Activated T-cell treated with anti-CD3 and anti-CD28 coated beads, Interleukin-2, amount 50 U/mL, for 72 hours (primary cell): ENCODE measurements around the gene STING1. TPM values are rescaled to one million over a fixed set of nuclear protein-coding genes. Genes with fewer than 3 reads are reported as not detected.

Experiments used
- ATAC-seq, 2 donors: fragments of 150-1000 bp; cut with Tn5 transposase; replicated peaks in 1 of 2; 2 replicates each; pipeline ENCODE4 v1.10.0; 2021; ENCODE audit warnings: moderate library complexity in 2 of 2, mild to moderate bottlenecking in 1 of 2
- DNase-seq, 2 donors: peaks; one replicate each; pipeline ENCODE4 v3.0.0; 2021 to 2022; ENCODE audit warnings: mixed read lengths in 1 of 2
- H3K27ac Mint-ChIP-seq: one replicate; pipeline ENCODE4 v1.8.0; 2022; ENCODE audit warnings: mild to moderate bottlenecking, moderate library complexity, mixed read lengths
- H3K27me3 Mint-ChIP-seq: one replicate; pipeline ENCODE4 v1.8.0; 2022; ENCODE audit warnings: low read depth, mixed read lengths
- H3K36me3 Mint-ChIP-seq, 2 donors: one replicate each; pipeline ENCODE4 v1.8.0; 2022; ENCODE audit warnings: mixed read lengths in 2 of 2, mild to moderate bottlenecking in 1 of 2; ENCODE audit not compliant: insufficient read depth in 2 of 2
- H3K4me1 Mint-ChIP-seq: one replicate; pipeline ENCODE4 v1.8.0; 2022; ENCODE audit warnings: low read depth, mixed read lengths
- H3K4me3 Mint-ChIP-seq, 2 donors: one replicate each; pipeline ENCODE4 v1.8.0; 2022; ENCODE audit warnings: mild to moderate bottlenecking in 2 of 2, mixed read lengths in 2 of 2, moderate library complexity in 2 of 2
- H3K9me3 Mint-ChIP-seq, 2 donors: one replicate each; pipeline ENCODE4 v1.8.0; 2022; ENCODE audit warnings: mixed read lengths in 2 of 2
- total RNA-seq, 2 donors: library from RNA; stranded (reverse); gene quantifications; one replicate each; pipeline ENCODE4 v1.2.3, GENCODE V29; 2022

STING1 gene
- total RNA-seq, 2 donors from 2014 or later, result 98.6 to 230 TPM

GRCh38 chr5:139472386-139473030, 10.1 kb downstream of the STING1 start:
- H3K36me3 Mint-ChIP-seq, result peaks cover 5 to 6% of the 10 kb centered on the region in 2 donors
- H3K27ac Mint-ChIP-seq, result peak overlapping the region; percentile 64
- peak overlapping the region; percentile 58 to 71 for H3K4me3 Mint-ChIP-seq
- DNase-seq, result no peak
- peak in 1 of 2 donors; percentile 2 for ATAC-seq
- H3K4me1 Mint-ChIP-seq, result peaks cover 79% of the 10 kb centered on the region
- H3K9me3 Mint-ChIP-seq, result no peaks in the 10 kb centered on the region
- H3K27me3 Mint-ChIP-seq, result no peaks in the 10 kb centered on the region

GRCh38 chr5:139470821-139471300, 11.7 kb downstream of the STING1 start, which contains the start of gene SMIM33:
TSS of gene SMIM33 (plus strand) at chr5:139471004. CDS start at chr5:139471122, 118 bp downstream.
- ATAC-seq (peak; percentile 55 to 60), DNase-seq (peak in 1 of 2 donors; percentile 52)
- Mint-ChIP-seq H3K4me3 (peak within 1 kb of the TSS; percentile 74 to 83), H3K9me3 (no peaks in the 10 kb centered on the region), H3K36me3 (peaks cover 3 to 6% of the 10 kb centered on the region in 2 donors), H3K4me1 (peaks cover 74% of the 10 kb centered on the region), H3K27me3 (no peaks in the 10 kb centered on the region), H3K27ac (peak within 1 kb of the TSS; percentile 95)

GRCh38 chr5:139468421-139468931, 14.1 kb downstream of the STING1 start:
- Mint-ChIP-seq H3K4me1 (peaks cover 50% of the 10 kb centered on the region), H3K27me3 (no peaks in the 10 kb centered on the region), H3K27ac (peak overlapping the region; percentile 67), H3K9me3 (no peaks in the 10 kb centered on the region), H3K36me3 (no peaks in the 10 kb centered on the region), H3K4me3 (peak overlapping the region in 1 of 2 donors; percentile 47)
- no peak for DNase-seq
- peak; percentile 52 to 55 for ATAC-seq

GRCh38 chr5:139462586-139463276, 19.8 kb downstream of the STING1 start, which contains the start of gene ECSCR:
TSS of gene ECSCR (minus strand) at chr5:139462743. CDS start at chr5:139462670, 73 bp downstream.
- ATAC-seq (no peak), DNase-seq (no peak)
- Mint-ChIP-seq H3K27me3 (no peaks in the 10 kb centered on the region), H3K4me1 (peaks cover 40% of the 10 kb centered on the region), H3K36me3 (no peaks in the 10 kb centered on the region), H3K9me3 (no peaks in the 10 kb centered on the region), H3K27ac (no peak within 1 kb of the TSS), H3K4me3 (no peak within 1 kb of the TSS)

DNA sequence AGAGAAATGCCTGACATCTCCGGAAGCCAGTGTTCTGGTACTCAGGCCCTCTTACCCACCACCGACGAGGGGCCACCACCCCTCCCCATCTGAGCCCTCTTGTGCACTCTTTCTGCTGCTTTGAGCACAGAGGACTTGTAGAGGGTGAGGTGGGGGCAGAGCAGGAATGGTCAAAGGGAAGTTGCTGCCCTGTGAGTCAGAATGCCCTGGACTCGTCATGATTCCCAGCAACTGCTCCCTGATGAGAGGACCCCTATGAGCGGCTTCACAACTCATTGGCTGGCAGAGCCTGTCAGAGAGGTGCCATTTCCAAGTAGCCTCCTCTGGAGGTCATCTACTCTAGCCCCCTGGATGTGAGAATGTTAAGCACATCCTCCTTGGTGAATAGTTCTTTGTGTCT, 20.9 kb downstream of the STING1 start:
- Mint-ChIP-seq H3K9me3 (no peaks in the 10 kb centered on the region), H3K27ac (no peak overlapping the region), H3K4me3 (no peak overlapping the region), H3K36me3 (no peaks in the 10 kb centered on the region), H3K27me3 (no peaks in the 10 kb centered on the region), H3K4me1 (peaks cover 50% of the 10 kb centered on the region)
- ATAC-seq, result no peak
- no peak for DNase-seq

GRCh38 chr5:139461176-139461575, 21.4 kb downstream of the STING1 start:
- no peaks in the 10 kb centered on the region for H3K36me3 Mint-ChIP-seq
- no peak overlapping the region for H3K4me3 Mint-ChIP-seq
- DNase-seq, result no peak
- H3K27ac Mint-ChIP-seq, result no peak overlapping the region
- ATAC-seq, result no peak
- H3K9me3 Mint-ChIP-seq, result no peaks in the 10 kb centered on the region
- peaks cover 56% of the 10 kb centered on the region for H3K4me1 Mint-ChIP-seq
- no peaks in the 10 kb centered on the region for H3K27me3 Mint-ChIP-seq

DNA sequence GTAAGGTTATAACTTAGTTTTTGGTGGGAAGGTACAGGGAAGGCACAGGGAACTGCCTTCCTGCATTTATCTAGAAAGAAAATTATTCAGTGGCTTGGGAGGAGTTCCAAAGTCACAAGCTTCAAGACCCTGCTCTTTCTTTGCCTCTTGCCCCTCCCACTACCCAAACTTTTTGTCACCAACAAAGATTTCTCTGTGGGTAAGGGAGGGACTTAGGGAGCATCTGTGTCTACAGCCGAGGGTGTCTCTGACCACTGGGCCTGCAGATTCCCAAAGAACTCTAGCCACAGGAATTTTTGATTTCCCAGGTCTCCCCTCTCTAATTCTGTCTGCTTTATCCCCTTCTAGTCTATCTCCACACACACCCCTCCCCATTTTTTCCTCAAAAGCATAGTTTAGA, 22.1 kb downstream of the STING1 start:
- DNase-seq (no peak), ATAC-seq (no peak)
- Mint-ChIP-seq H3K4me1 (peaks cover 60% of the 10 kb centered on the region), H3K27ac (peak overlapping the region; percentile 96), H3K4me3 (peak overlapping the region; percentile 86 to 90), H3K9me3 (no peaks in the 10 kb centered on the region), H3K36me3 (no peaks in the 10 kb centered on the region), H3K27me3 (no peaks in the 10 kb centered on the region)

- H3K4me1 Mint-ChIP-seq, result peaks cover 70% of the 10 kb centered on the region
- ATAC-seq, result peak; percentile 44 to 46
These were observed 23.1 kb downstream of the STING1 start for GRCh38 chr5:139459451-139459934.

DNA sequence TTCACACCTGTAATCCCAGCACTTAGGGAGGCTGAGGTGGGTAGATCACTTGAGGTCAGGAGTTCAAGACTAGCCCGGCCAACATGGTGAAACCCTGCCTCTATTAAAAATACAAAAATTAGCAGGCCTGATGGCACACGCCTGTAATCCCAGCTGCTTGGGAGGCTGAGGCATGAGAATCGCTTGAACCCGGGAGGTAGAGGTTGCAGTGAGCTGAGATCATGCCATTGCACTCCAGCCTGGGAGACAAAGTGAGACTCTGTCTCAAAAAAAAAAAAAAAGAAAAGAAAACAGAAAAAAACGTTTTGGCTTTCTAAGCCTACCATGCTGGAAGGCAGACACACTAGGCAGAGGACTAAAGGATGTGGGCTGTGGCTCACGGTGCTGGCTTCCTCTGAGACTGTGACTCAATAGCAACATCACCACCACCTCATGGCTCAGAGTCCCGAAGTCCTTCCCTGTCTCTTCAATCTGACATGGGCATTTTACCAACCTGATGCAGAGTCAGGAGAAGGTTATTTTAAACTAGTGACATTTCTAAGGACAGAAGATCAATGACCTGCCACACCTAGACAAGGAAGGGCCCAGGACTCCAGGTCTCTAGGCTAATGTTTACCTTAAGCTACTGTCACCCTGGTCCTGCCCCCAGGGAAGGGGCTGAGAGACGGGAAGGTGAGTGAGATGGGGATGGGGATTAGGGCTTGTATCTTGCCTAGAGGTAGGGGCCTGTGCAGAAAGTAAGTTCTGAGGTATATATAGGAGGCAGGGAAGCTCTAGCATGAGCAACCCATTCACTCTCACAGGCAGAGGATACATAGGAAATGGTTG, 23.8 kb downstream of the STING1 start:
- H3K4me3 Mint-ChIP-seq, result peak overlapping the region; percentile 86 to 90

More at GRCh38 chr5:139459451-139459934, 23.1 kb downstream of the STING1 start:
- DNase-seq, result peak in 1 of 2 donors; percentile 54
- Mint-ChIP-seq H3K9me3 (no peaks in the 10 kb centered on the region), H3K36me3 (no peaks in the 10 kb centered on the region), H3K4me3 (peak overlapping the region; percentile 86 to 90), H3K27ac (peak overlapping the region; percentile 96), H3K27me3 (no peaks in the 10 kb centered on the region)

DNA sequence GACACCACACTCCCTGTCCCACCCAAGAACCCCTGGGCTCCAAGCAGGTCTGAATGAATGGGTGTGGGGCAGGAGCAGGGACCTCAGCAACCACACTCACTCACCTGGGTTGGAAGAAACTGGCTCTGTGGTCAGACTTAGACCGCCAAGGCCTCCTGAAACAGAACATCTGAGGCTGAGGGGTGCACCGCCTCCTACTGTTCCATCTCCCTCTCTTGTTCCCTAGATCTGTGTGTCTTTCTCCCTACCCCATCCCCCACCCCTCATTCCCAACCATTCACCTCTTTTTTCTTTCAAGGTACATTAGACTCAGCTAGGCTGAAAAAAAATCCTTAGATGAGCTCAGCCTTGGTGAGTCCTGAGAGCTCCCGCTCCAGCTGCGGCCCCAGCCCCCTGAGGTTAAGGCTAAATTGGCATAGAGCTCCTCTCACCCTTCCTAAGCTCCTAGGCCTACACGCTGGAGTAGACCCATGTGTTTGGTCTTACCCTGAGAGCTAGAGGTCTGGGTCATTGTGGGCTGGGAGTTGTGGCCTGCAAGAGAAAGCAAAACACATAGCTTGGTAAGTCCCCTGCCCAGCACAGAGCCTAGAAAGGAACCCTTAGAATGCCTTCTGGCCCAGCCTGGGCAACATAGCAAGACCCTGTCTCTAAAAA, 24.8 kb downstream of the STING1 start:
- Mint-ChIP-seq H3K27me3 (no peaks in the 10 kb centered on the region), H3K27ac (peak overlapping the region; percentile 70), H3K36me3 (peaks cover 0 to 6% of the 10 kb centered on the region in 2 donors), H3K9me3 (peaks cover 0 to 4% of the 10 kb centered on the region in 2 donors), H3K4me3 (peak overlapping the region; percentile 60 to 63), H3K4me1 (peaks cover 82% of the 10 kb centered on the region)
- peak; percentile 60 to 73 for DNase-seq
- peak; percentile 18 to 26 for ATAC-seq

More for the DNA sequence above, 23.8 kb downstream of the STING1 start:
- Mint-ChIP-seq H3K4me1 (peaks cover 77% of the 10 kb centered on the region), H3K36me3 (peaks cover 0 to 3% of the 10 kb centered on the region in 2 donors), H3K27me3 (no peaks in the 10 kb centered on the region), H3K27ac (peak overlapping the region; percentile 96), H3K9me3 (peaks cover 0 to 1% of the 10 kb centered on the region in 2 donors)
- DNase-seq, result peak; percentile 82 to 87
- ATAC-seq, result peak; percentile 89 to 90

GRCh38 chr5:139457241-139457640, 25.3 kb downstream of the STING1 start:
- H3K4me3 Mint-ChIP-seq, result peak overlapping the region; percentile 40 to 60
- H3K36me3 Mint-ChIP-seq, result peaks cover 0 to 6% of the 10 kb centered on the region in 2 donors
- DNase-seq, result no peak
- peaks cover 0 to 4% of the 10 kb centered on the region in 2 donors for H3K9me3 Mint-ChIP-seq
- peak overlapping the region; percentile 55 for H3K27ac Mint-ChIP-seq
- ATAC-seq, result no peak
- H3K4me1 Mint-ChIP-seq, result peaks cover 82% of the 10 kb centered on the region
- no peaks in the 10 kb centered on the region for H3K27me3 Mint-ChIP-seq

GRCh38 chr5:139456776-139457175, 25.8 kb downstream of the STING1 start:
- Mint-ChIP-seq H3K9me3 (peaks cover 0 to 4% of the 10 kb centered on the region in 2 donors), H3K36me3 (peaks cover 0 to 6% of the 10 kb centered on the region in 2 donors), H3K27ac (no peak overlapping the region), H3K4me3 (no peak overlapping the region), H3K4me1 (peaks cover 78% of the 10 kb centered on the region), H3K27me3 (no peaks in the 10 kb centered on the region)
- DNase-seq (no peak), ATAC-seq (no peak)
